H9 (cell line): ENCODE measurements around the gene PLA2G4E. TPM values are rescaled to one million over a fixed set of nuclear protein-coding genes. Genes with fewer than 3 reads are reported as not detected.

ENCODE experiments used
- DNase-seq: peaks from one replicate; pipeline ENCODE4 v3.0.0-alpha.2; 2017
- H2AFZ ChIP-seq: one replicate; pipeline ENCODE4 v1.6.1; 2013; ENCODE audit warnings: mild to moderate bottlenecking, low read length, control low read depth, moderate library complexity
- H2AK5ac ChIP-seq: 2 replicates; pipeline ENCODE4 v1.6.1; 2013; ENCODE audit warnings: low read length, control low read depth, mixed read lengths; ENCODE audit not compliant: insufficient read length
- H2BK120ac ChIP-seq: one replicate; pipeline ENCODE4 v1.6.1; 2013; ENCODE audit warnings: low read depth, mild to moderate bottlenecking, low read length, control low read depth, inconsistent platforms; ENCODE audit not compliant: poor library complexity, severe bottlenecking
- H2BK12ac ChIP-seq: 2 replicates; pipeline ENCODE4 v1.6.1; 2013; ENCODE audit warnings: low read length, control low read depth, mixed read lengths, low read depth; ENCODE audit not compliant: insufficient read length
- H2BK15ac ChIP-seq: 2 replicates; pipeline ENCODE4 v1.6.1; 2013; ENCODE audit warnings: low read depth, low read length, control low read depth
- H2BK20ac ChIP-seq: one replicate; pipeline ENCODE4 v1.6.1; 2013; ENCODE audit warnings: low read depth, mild to moderate bottlenecking, low read length, control low read depth, inconsistent platforms; ENCODE audit not compliant: poor library complexity, severe bottlenecking
- H2BK5ac ChIP-seq: 2 replicates; pipeline ENCODE4 v1.6.1; 2013; ENCODE audit warnings: low read length, control low read depth, mixed read lengths; ENCODE audit not compliant: insufficient read length
- H3K14ac ChIP-seq: 2 replicates; pipeline ENCODE4 v1.6.1; 2013; ENCODE audit warnings: low read length, control low read depth; ENCODE audit not compliant: insufficient read depth
- H3K18ac ChIP-seq: 2 replicates; pipeline ENCODE4 v1.6.1; 2013; ENCODE audit warnings: low read depth, mild to moderate bottlenecking, mixed read lengths, low read length, control low read depth; ENCODE audit not compliant: insufficient read length
- H3K23ac ChIP-seq: 2 replicates; pipeline ENCODE4 v1.6.1; 2013; ENCODE audit warnings: low read length, control low read depth, mixed read lengths, low read depth; ENCODE audit not compliant: insufficient read length
- H3K23me2 ChIP-seq: 2 replicates; pipeline ENCODE4 v1.6.1; 2013; ENCODE audit warnings: low read depth, mild to moderate bottlenecking, mixed read lengths, low read length, control low read depth; ENCODE audit not compliant: insufficient read length, poor library complexity, severe bottlenecking
- H3K27ac ChIP-seq: 2 replicates; pipeline ENCODE4 v1.5.1; 2013; ENCODE audit warnings: low read length, control low read depth, mixed read lengths, low read depth; ENCODE audit not compliant: insufficient read length
- H3K27me3 ChIP-seq: 2 replicates; pipeline ENCODE4 v1.6.1; 2013; ENCODE audit warnings: low read length, control low read depth, inconsistent platforms; ENCODE audit not compliant: insufficient read depth
- H3K4ac ChIP-seq: 2 replicates; pipeline ENCODE4 v1.6.1; 2013; ENCODE audit warnings: low read depth, mild to moderate bottlenecking, control low read depth, inconsistent platforms, low read length, moderate library complexity
- H3K4me1 ChIP-seq: 2 replicates; pipeline ENCODE4 v1.6.1; 2013; ENCODE audit warnings: low read length, control low read depth, inconsistent platforms; ENCODE audit not compliant: insufficient read depth
- H3K4me2 ChIP-seq: 2 replicates; pipeline ENCODE4 v1.6.1; 2013; ENCODE audit warnings: low read length, control low read depth, mixed read lengths; ENCODE audit not compliant: insufficient read length, insufficient read depth
- H3K56ac ChIP-seq: 2 replicates; pipeline ENCODE4 v1.6.1; 2013; ENCODE audit warnings: low read depth, mild to moderate bottlenecking, mixed read lengths, low read length, control low read depth; ENCODE audit not compliant: insufficient read length
- H3K79me1 ChIP-seq: 2 replicates; pipeline ENCODE4 v1.6.1; 2013; ENCODE audit warnings: low read depth, mild to moderate bottlenecking, moderate library complexity, low read length, control low read depth, inconsistent platforms; ENCODE audit not compliant: insufficient read depth, poor library complexity, severe bottlenecking
- H3K79me2 ChIP-seq: 2 replicates; pipeline ENCODE4 v1.6.1; 2013; ENCODE audit warnings: low read length, control low read depth, inconsistent platforms; ENCODE audit not compliant: insufficient read depth
- H3K9ac ChIP-seq: 2 replicates; pipeline ENCODE4 v1.6.1; 2013; ENCODE audit warnings: low read length, control low read depth, mixed read lengths; ENCODE audit not compliant: insufficient read length; ENCODE audit errors: extremely low read depth
- H3K9me3 ChIP-seq: one replicate; pipeline ENCODE4 v1.6.1; 2013; ENCODE audit warnings: low read depth, low read length, inconsistent platforms; ENCODE audit not compliant: control insufficient read depth
- H3T11ph ChIP-seq: one replicate; pipeline ENCODE4 v1.6.1; 2013; ENCODE audit warnings: mild to moderate bottlenecking, low read length, control low read depth, inconsistent platforms
- H4K20me1 ChIP-seq: one replicate; pipeline ENCODE4 v1.6.1; 2013; ENCODE audit not compliant: control insufficient read depth, insufficient read length, insufficient read depth
- H4K5ac ChIP-seq: 2 replicates; pipeline ENCODE4 v1.6.1; 2013; ENCODE audit warnings: low read depth, mild to moderate bottlenecking, mixed read lengths, low read length, control low read depth; ENCODE audit not compliant: insufficient read length
- H4K8ac ChIP-seq: replicated peaks from 2 replicates; pipeline ENCODE4 v1.6.1; 2013; ENCODE audit warnings: low read length, control low read depth, mixed read lengths, low read depth; ENCODE audit not compliant: insufficient read length
- H4K91ac ChIP-seq: 2 replicates; pipeline ENCODE4 v1.6.1; 2013; ENCODE audit warnings: low read depth, mild to moderate bottlenecking, moderate library complexity, mixed read lengths, low read length, control low read depth; ENCODE audit not compliant: insufficient read length
- H3K27ac Mint-ChIP-seq, 3 experiments: 2 replicates in 2 of 3; 3 replicates in 1 of 3; pipeline ENCODE4 v1.8.0; 2020 to 2021; ENCODE audit warnings: mixed read lengths in 3 of 3, mild to moderate bottlenecking in 1 of 3, moderate library complexity in 1 of 3
- H3K27me3 Mint-ChIP-seq: 2 replicates; pipeline ENCODE4 v1.8.0; 2021; ENCODE audit warnings: low read depth, mild to moderate bottlenecking, moderate library complexity, mixed read lengths
- H3K36me3 Mint-ChIP-seq, 3 experiments: 2 replicates in 2 of 3; 3 replicates in 1 of 3; pipeline ENCODE4 v1.8.0; 2020 to 2021; ENCODE audit warnings: low read depth in 3 of 3, mixed read lengths in 3 of 3; ENCODE audit not compliant: insufficient read depth in 1 of 3
- H3K4me1 Mint-ChIP-seq, 2 experiments: 2 replicates each; pipeline ENCODE4 v1.8.0; 2020; ENCODE audit warnings: mixed read lengths in 2 of 2
- H3K4me3 Mint-ChIP-seq, 2 experiments: 2 replicates in 1 of 2; 3 replicates in 1 of 2; pipeline ENCODE4 v1.8.0; 2020 to 2021; ENCODE audit warnings: mild to moderate bottlenecking in 2 of 2, mixed read lengths in 2 of 2, moderate library complexity in 1 of 2
- H3K9me3 Mint-ChIP-seq, 2 experiments: 2 replicates in 1 of 2; 3 replicates in 1 of 2; pipeline ENCODE4 v1.8.0; 2020; ENCODE audit warnings: mild to moderate bottlenecking in 2 of 2, mixed read lengths in 2 of 2, moderate library complexity in 1 of 2
- WGBS: extraction: QIAGEN DNeasy Blood & Tissue Kit; methylation state at CpG from one replicate; pipeline ENCODE4 v1.1.7; 2013; ENCODE audit warnings: missing lambda C conversion rate, low lambda C conversion rate, mixed read lengths; ENCODE audit not compliant: insufficient read length; ENCODE audit errors: extremely low coverage; 5-methylcytosine and 5-hydroxymethylcytosine counted together
- total RNA-seq: library from RNA; stranded (reverse); gene quantifications from 2 replicates; pipeline ENCODE4 v1.2.1, GENCODE V29; 2021
- TF ChIP-seq, protein P1 (sequence below): fragments of 200-600 bp; sonication (generic); conservative IDR thresholded peaks from 3 replicates; pipeline ENCODE4 v1.8.0; 2021; ENCODE audit warnings: antibody characterized with exemption, mild to moderate bottlenecking

The PLA2G4E gene
- total RNA-seq, 1 experiment from 2014 or later, result not detected

DNA sequence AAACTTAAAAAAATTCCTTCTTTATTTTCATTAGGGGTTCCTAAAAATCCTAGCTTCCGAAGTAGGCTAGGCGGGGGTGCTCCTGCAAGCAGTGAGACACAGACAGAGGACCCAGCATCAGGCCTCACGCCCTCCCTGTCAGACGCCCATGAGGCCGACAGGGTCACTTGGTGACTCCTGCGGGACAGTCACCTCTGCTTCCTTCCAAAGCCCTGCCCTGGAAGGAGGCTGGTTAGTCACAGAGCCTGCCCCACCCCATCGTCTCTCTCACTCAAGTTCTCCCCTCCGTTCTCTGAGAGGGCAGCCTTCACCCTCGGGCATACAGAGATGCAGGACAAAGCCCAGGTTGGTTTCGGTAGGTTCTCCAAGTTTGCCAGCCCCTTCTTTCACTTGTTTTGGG lies 87.1 kb downstream of the PLA2G4E start:
- no peaks in the 10 kb centered on the region for H4K20me1 ChIP-seq
- WGBS, result no CpG with 5 or more reads among the region's 10 CpGs
- no peak overlapping the region for H2BK120ac ChIP-seq
- Mint-ChIP-seq H3K4me3 (no peak overlapping the region), H3K36me3 (peaks cover 0 to 11% (median 10%) of the 10 kb centered on the region in 3 experiments; a peak in 5 of 7 replicates), H3K4me1 (peaks cover 32 to 33% of the 10 kb centered on the region in 2 experiments), H3K27ac (peak overlapping the region in 1 of 3 experiments; percentile 76; a peak in 1 of 7 replicates), H3K9me3 (no peaks in the 10 kb centered on the region; a peak in 1 of 5 replicates), H3K27me3 (no peaks in the 10 kb centered on the region)
- DNase-seq, result peak; percentile 24
- no peaks in the 10 kb centered on the region for H3K27me3 ChIP-seq
- H2BK20ac ChIP-seq, result no peak overlapping the region
- no peak overlapping the region for H3T11ph ChIP-seq
- no peak overlapping the region for H4K91ac ChIP-seq
- H3K9ac ChIP-seq, result no peak overlapping the region
- peak overlapping the region; percentile 21 for H3K18ac ChIP-seq
- H3K14ac ChIP-seq, result no peak overlapping the region
- peaks cover 10% of the 10 kb centered on the region; the same call in 1 of the 2 replicates for H3K4me1 ChIP-seq
- H2BK5ac ChIP-seq, result no peak overlapping the region
- TF ChIP-seq, protein P1, sequence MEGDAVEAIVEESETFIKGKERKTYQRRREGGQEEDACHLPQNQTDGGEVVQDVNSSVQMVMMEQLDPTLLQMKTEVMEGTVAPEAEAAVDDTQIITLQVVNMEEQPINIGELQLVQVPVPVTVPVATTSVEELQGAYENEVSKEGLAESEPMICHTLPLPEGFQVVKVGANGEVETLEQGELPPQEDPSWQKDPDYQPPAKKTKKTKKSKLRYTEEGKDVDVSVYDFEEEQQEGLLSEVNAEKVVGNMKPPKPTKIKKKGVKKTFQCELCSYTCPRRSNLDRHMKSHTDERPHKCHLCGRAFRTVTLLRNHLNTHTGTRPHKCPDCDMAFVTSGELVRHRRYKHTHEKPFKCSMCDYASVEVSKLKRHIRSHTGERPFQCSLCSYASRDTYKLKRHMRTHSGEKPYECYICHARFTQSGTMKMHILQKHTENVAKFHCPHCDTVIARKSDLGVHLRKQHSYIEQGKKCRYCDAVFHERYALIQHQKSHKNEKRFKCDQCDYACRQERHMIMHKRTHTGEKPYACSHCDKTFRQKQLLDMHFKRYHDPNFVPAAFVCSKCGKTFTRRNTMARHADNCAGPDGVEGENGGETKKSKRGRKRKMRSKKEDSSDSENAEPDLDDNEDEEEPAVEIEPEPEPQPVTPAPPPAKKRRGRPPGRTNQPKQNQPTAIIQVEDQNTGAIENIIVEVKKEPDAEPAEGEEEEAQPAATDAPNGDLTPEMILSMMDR, result no peak
- H2BK15ac ChIP-seq, result no peak overlapping the region
- no peak overlapping the region for H3K27ac ChIP-seq
- H2BK12ac ChIP-seq, result no peak overlapping the region
- H2AK5ac ChIP-seq, result no peak overlapping the region
- no peak overlapping the region for H3K23ac ChIP-seq
- no peaks in the 10 kb centered on the region for H3K79me1 ChIP-seq
- 0 out of 2 replicates have a peak, but pooled peaks cover 2% of the 10 kb centered on the region for H3K79me2 ChIP-seq
- no peak overlapping the region for H4K8ac ChIP-seq
- no peak overlapping the region for H3K4me2 ChIP-seq
- no peak overlapping the region for H2AFZ ChIP-seq
- H3K56ac ChIP-seq, result no peak overlapping the region
- H3K9me3 ChIP-seq, result no peaks in the 10 kb centered on the region
- H3K4ac ChIP-seq, result no peak overlapping the region
- no peak overlapping the region for H4K5ac ChIP-seq
- H3K23me2 ChIP-seq, result no peaks in the 10 kb centered on the region
